OCI-LY7 (cell line): Measurements from ENCODE around the gene IL17REL. TPM values are rescaled to one million over a fixed set of nuclear protein-coding genes. Genes with fewer than 3 reads are reported as not detected.

Experiments
- BruUV-seq: library from RNA; stranded (reverse); fragments of 400-500 nt; replicated peaks from 2 replicates; lab custom pipeline; 2021; lab: Mats Ljungman, UMichigan
- CTCF ChIA-PET: fragments of 300-600 bp; sonication (Branson Sonifier 250); formaldehyde crosslinking; loops from one replicate; lab custom pipeline; 2022; ENCODE audit warnings: antibody characterized with exemption; ENCODE audit not compliant: unreplicated experiment; lab: Charles Lee
- POLR2A ChIA-PET: fragments of 300-600 bp; sonication (Branson Sonifier 250); formaldehyde crosslinking; loops from one replicate; lab custom pipeline; 2022; ENCODE audit warnings: antibody characterized with exemption; lab: Charles Lee
- DNase-seq: peaks from one replicate; pipeline ENCODE4 v3.0.0-alpha.2; 2015; ENCODE audit warnings: low spot score
- H2AFZ ChIP-seq: fragments of 200-600 bp; sonication (generic), shearing (Covaris generic); 2 replicates; pipeline ENCODE4 v1.6.1; 2014; ENCODE audit warnings: mild to moderate bottlenecking, antibody characterized with exemption, low read length, moderate library complexity
- H3K27ac ChIP-seq: fragments of 200-600 bp; sonication (generic); 2 replicates; pipeline ENCODE4 v1.5.1; 2014; ENCODE audit warnings: mixed run types, low read depth, mild to moderate bottlenecking, moderate library complexity, low read length, inconsistent platforms; ENCODE audit not compliant: poor library complexity, severe bottlenecking
- H3K36me3 ChIP-seq: fragments of 200-600 bp; sonication (generic); 2 replicates; pipeline ENCODE4 v1.6.1; 2014; ENCODE audit warnings: mild to moderate bottlenecking, antibody characterized with exemption, low read length, moderate library complexity, mixed read lengths; ENCODE audit not compliant: insufficient read depth
- H3K4me1 ChIP-seq: fragments of 200-600 bp; sonication (generic); 2 replicates; pipeline ENCODE4 v1.5.1; 2014; ENCODE audit warnings: mild to moderate bottlenecking, low read length; ENCODE audit not compliant: insufficient read depth, poor library complexity, severe bottlenecking
- H3K4me2 ChIP-seq: fragments of 200-600 bp; sonication (generic); 2 replicates; pipeline ENCODE4 v1.6.1; 2014; ENCODE audit warnings: mild to moderate bottlenecking, low read length
- H3K4me3 ChIP-seq: fragments of 200-600 bp; sonication (generic); 2 replicates; pipeline ENCODE4 v1.5.1; 2014; ENCODE audit warnings: mild to moderate bottlenecking, low read depth, low read length; ENCODE audit not compliant: poor library complexity, severe bottlenecking
- H3K79me2 ChIP-seq: fragments of 200-600 bp; sonication (generic); 2 replicates; pipeline ENCODE4 v1.6.1; 2016; ENCODE audit warnings: low read depth, mild to moderate bottlenecking, low read length, moderate library complexity, mixed read lengths; ENCODE audit not compliant: insufficient read depth
- H3K9me2 ChIP-seq: fragments of 200-600 bp; sonication (generic); 2 replicates; pipeline ENCODE4 v1.6.1; 2016; ENCODE audit warnings: mild to moderate bottlenecking, low read length, mixed read lengths; ENCODE audit not compliant: insufficient read depth
- H3K9me3 ChIP-seq: fragments of 200-600 bp; sonication (generic); 2 replicates; pipeline ENCODE4 v1.6.1; 2014; ENCODE audit warnings: mild to moderate bottlenecking, mixed run types, low read length, mixed read lengths
- H4K20me1 ChIP-seq: fragments of 200-600 bp; sonication (generic); 2 replicates; pipeline ENCODE4 v1.6.1; 2014; ENCODE audit warnings: mild to moderate bottlenecking, antibody characterized with exemption, low read length, moderate library complexity, mixed read lengths; ENCODE audit not compliant: insufficient read depth
- CTCF ChIP-seq: fragments of 200-600 bp; sonication (generic); conservative IDR thresholded peaks from 2 replicates; pipeline ENCODE4 v1.5.1; 2014; ENCODE audit warnings: mild to moderate bottlenecking, antibody characterized with exemption, low read length, moderate library complexity, mixed read lengths
- EZH2phosphoT487 ChIP-seq: fragments of 200-600 bp; sonication (generic); IDR thresholded peaks from 2 replicates; pipeline ENCODE4 v1.6.1; 2018; ENCODE audit warnings: low read depth, borderline replicate concordance, mild to moderate bottlenecking, mixed run types, antibody characterized with exemption, low read length, moderate library complexity, mixed read lengths
- intact Hi-C: fragments of 100-400 bp; cut with micrococcal nuclease; formaldehyde crosslinking; loops from one replicate; pipeline ENCODE4 v1.10.0; 2022; ENCODE audit not compliant: unreplicated experiment
- total RNA-seq, 2 experiments: library from RNA; depleted of rRNA in 1 of 2; stranded (reverse); fragments of >200 nt in 1 of 2; shearing (Covaris generic) in 1 of 2; gene quantifications; 2 replicates each; pipeline ENCODE4 v1.2.3, GENCODE V29; 2014 to 2022

IL17REL gene
- total RNA-seq, 2 experiments from 2014 or later = 0.03 TPM; not detected in 1

GRCh38 chr22:49993649-49994360 is 18.8 kb downstream of the IL17REL start:
- POLR2A ChIA-PET = no interaction called here
- no TSS peak for BruUV-seq
- H3K27ac ChIP-seq = no peak overlapping the region
- no peak overlapping the region for H2AFZ ChIP-seq
- TF ChIP-seq CTCF = no peak; the same call in none of the 2 replicates
- TF ChIP-seq EZH2phosphoT487 = no peak
- no peaks in the 10 kb centered on the region for H3K9me2 ChIP-seq
- CTCF ChIA-PET = no interaction called here
- H3K4me2 ChIP-seq = no peak overlapping the region
- no peak for DNase-seq
- H3K36me3 ChIP-seq = no peaks in the 10 kb centered on the region
- H4K20me1 ChIP-seq = no peaks in the 10 kb centered on the region
- peaks cover 9% of the 10 kb centered on the region for H3K9me3 ChIP-seq
- H3K4me3 ChIP-seq = no peak overlapping the region
- intact Hi-C loops = loop anchor here (1.0 to 5.0 kb wide), 2 partner anchors 38 to 64 kb away; no protein-coding TSS in a partner anchor
- H3K4me1 ChIP-seq = peaks cover 10% of the 10 kb centered on the region
- H3K79me2 ChIP-seq = no peaks in the 10 kb centered on the region

- Histone ChIP-seq H3K9me2 (no peaks in the 10 kb centered on the region), H3K36me3 (no peaks in the 10 kb centered on the region), H3K9me3 (peaks cover 9% of the 10 kb centered on the region), H3K4me1 (peaks cover 10% of the 10 kb centered on the region), H2AFZ (no peak overlapping the region), H4K20me1 (no peaks in the 10 kb centered on the region), H3K79me2 (no peaks in the 10 kb centered on the region), H3K4me3 (no peak overlapping the region), H3K4me2 (0 out of 2 replicates have a peak overlapping the region, but pooled peaks have one; percentile 13), H3K27ac (no peak overlapping the region)
- peak; percentile 74 for DNase-seq
- intact Hi-C loops = loop anchor here (1.0 to 5.0 kb wide), 2 partner anchors 39 to 63 kb away; no protein-coding TSS in a partner anchor
- BruUV-seq = no TSS peak
- ChIA-PET CTCF (no interaction called here), POLR2A (no interaction called here)
- TF ChIP-seq CTCF = peak; percentile 80
- no peak for TF ChIP-seq EZH2phosphoT487
These were observed 19.5 kb downstream of the IL17REL start for GRCh38 chr22:49992921-49993648.
